GM23338 (cell line): Measurements from ENCODE around the gene SARNP. TPM values are rescaled to one million over a fixed set of nuclear protein-coding genes. Genes with fewer than 3 reads are reported as not detected.

Source experiments
- ATAC-seq: fragments of 200-7000 bp; cut with Tn5 transposase; 3 replicates; pipeline ENCODE4 v1.9.1; 2020
- DNase-seq: peaks from one replicate; pipeline ENCODE4 v3.0.0-alpha.2; 2015; ENCODE audit warnings: low spot score
- H2AFZ ChIP-seq: fragments of 200-600 bp; sonication (generic); 2 replicates; pipeline ENCODE4 v1.8.0; 2016; ENCODE audit warnings: antibody characterized with exemption, mild to moderate bottlenecking, moderate library complexity
- H3F3A ChIP-seq: fragments of 200-600 bp; sonication (generic); replicated peaks from 2 replicates; pipeline ENCODE4 v1.8.0; 2017; ENCODE audit warnings: antibody characterized with exemption, mixed run types, low read depth
- H3K27ac ChIP-seq: fragments of 200-600 bp; sonication (generic); 2 replicates; pipeline ENCODE4 v1.6.1; 2016; ENCODE audit warnings: low read depth
- H3K27me3 ChIP-seq: fragments of 200-600 bp; sonication (generic); 2 replicates; pipeline ENCODE4 v1.8.0; 2016; ENCODE audit warnings: mild to moderate bottlenecking, mixed run types, moderate library complexity; ENCODE audit not compliant: insufficient read depth
- H3K36me3 ChIP-seq: fragments of 200-600 bp; sonication (generic); 2 replicates; pipeline ENCODE4 v1.8.0; 2016; ENCODE audit warnings: mild to moderate bottlenecking; ENCODE audit not compliant: insufficient read depth
- H3K4me1 ChIP-seq: fragments of 200-600 bp; sonication (generic); 2 replicates; pipeline ENCODE4 v1.8.0; 2016; ENCODE audit warnings: mild to moderate bottlenecking, moderate library complexity; ENCODE audit not compliant: insufficient read depth
- H3K4me2 ChIP-seq: fragments of 200-600 bp; sonication (generic); 2 replicates; pipeline ENCODE4 v1.7.1; 2017; ENCODE audit warnings: mixed run types
- H3K4me3 ChIP-seq: fragments of 200-600 bp; sonication (generic); 2 replicates; pipeline ENCODE4 v1.6.1; 2016; ENCODE audit warnings: mixed run types
- H3K79me2 ChIP-seq: fragments of 200-600 bp; sonication (generic); replicated peaks from 2 replicates; pipeline ENCODE4 v1.8.0; 2017; ENCODE audit warnings: mild to moderate bottlenecking; ENCODE audit not compliant: insufficient read depth
- H3K9me2 ChIP-seq: fragments of 200-600 bp; sonication (generic); 2 replicates; pipeline ENCODE4 v1.8.0; 2017; ENCODE audit not compliant: insufficient read depth
- H4K20me1 ChIP-seq: fragments of 200-600 bp; sonication (generic); replicated peaks from 2 replicates; pipeline ENCODE4 v1.8.0; 2017; ENCODE audit warnings: mild to moderate bottlenecking; ENCODE audit not compliant: insufficient read depth
- H3K27ac Mint-ChIP-seq: 2 replicates; pipeline ENCODE4 v1.8.0; 2020; ENCODE audit warnings: inconsistent platforms, mild to moderate bottlenecking, moderate library complexity, mixed read lengths
- H3K27me3 Mint-ChIP-seq: 3 replicates; pipeline ENCODE4 v1.8.0; 2022; ENCODE audit warnings: low read depth, mild to moderate bottlenecking, moderate library complexity, mixed read lengths, inconsistent platforms; ENCODE audit not compliant: insufficient read depth, poor library complexity
- H3K36me3 Mint-ChIP-seq: 3 replicates; pipeline ENCODE4 v1.8.0; 2021; ENCODE audit warnings: low read depth, mild to moderate bottlenecking, inconsistent platforms, moderate library complexity, mixed read lengths
- H3K4me1 Mint-ChIP-seq: 3 replicates; pipeline ENCODE4 v1.8.0; 2020; ENCODE audit warnings: mild to moderate bottlenecking, inconsistent platforms, mixed read lengths
- H3K4me3 Mint-ChIP-seq: 3 replicates; pipeline ENCODE4 v1.8.0; 2021; ENCODE audit warnings: moderate library complexity, mild to moderate bottlenecking, inconsistent platforms, mixed read lengths
- H3K9me3 Mint-ChIP-seq: 3 replicates; pipeline ENCODE4 v1.8.0; 2020; ENCODE audit warnings: moderate library complexity, mild to moderate bottlenecking, inconsistent platforms, mixed read lengths
- CREB1 ChIP-seq: fragments of 250-450 bp; sonication (Bioruptor Pico); IDR thresholded peaks from 2 replicates; pipeline ENCODE4 v1.5.0; 2020; ENCODE audit warnings: low read depth, mild to moderate bottlenecking, moderate library complexity
- EZH2 ChIP-seq: fragments of 200-600 bp; sonication (generic); IDR thresholded peaks from one replicate; pipeline ENCODE4 v1.8.0; 2017; ENCODE audit warnings: antibody characterized with exemption, mild to moderate bottlenecking, low read depth; ENCODE audit not compliant: unreplicated experiment
- EZH2phosphoT487 ChIP-seq: fragments of 200-600 bp; sonication (generic); IDR thresholded peaks from one replicate; pipeline ENCODE4 v1.8.1; 2018; ENCODE audit warnings: antibody characterized with exemption; ENCODE audit not compliant: unreplicated experiment
- JUNB ChIP-seq: IDR thresholded peaks from one replicate; pipeline ENCODE4 v1.6.1; 2016; ENCODE audit warnings: antibody characterized with exemption; ENCODE audit not compliant: unreplicated experiment
- POLR2AphosphoS5 ChIP-seq: IDR thresholded peaks from 2 replicates; pipeline ENCODE4 v1.6.1; 2016; ENCODE audit warnings: antibody characterized with exemption, low read depth
- REST ChIP-seq: IDR thresholded peaks from one replicate; pipeline ENCODE4 v1.6.1; 2018; ENCODE audit warnings: antibody characterized with exemption; ENCODE audit not compliant: unreplicated experiment
- STAT1 ChIP-seq: IDR thresholded peaks from one replicate; pipeline ENCODE4 v1.6.1; 2016; ENCODE audit warnings: antibody characterized with exemption; ENCODE audit not compliant: unreplicated experiment
- ZNF462 ChIP-seq: fragments of 250-450 bp; sonication (Bioruptor Pico); IDR thresholded peaks from 2 replicates; pipeline ENCODE4 v1.5.0; 2020; ENCODE audit warnings: mild to moderate bottlenecking, moderate library complexity
- polyA plus RNA-seq: library from polyadenylated mRNA; unstranded; fragments of >200 nt; fragmentation: Nextera tagmentation; extraction: Ambion mirVana; gene quantifications from 2 replicates; pipeline ENCODE4 v1.2.1, GENCODE V29; 2016
- total RNA-seq: library from RNA; depleted of rRNA; stranded (reverse); fragments of >200 nt; shearing (Covaris generic); gene quantifications from 2 replicates; pipeline ENCODE4 v1.2.3, GENCODE V29; 2014
- TF ChIP-seq, protein P1 (sequence below), 2 experiments: fragments of 200-600 bp in 1 of 2; sonication (generic) in 1 of 2; conservative IDR thresholded peaks; 2 replicates each; pipeline versions ENCODE4 v1.5.1 to v1.6.1; 2016 to 2017; ENCODE audit warnings: antibody characterized with exemption in 2 of 2, low read depth in 2 of 2, mild to moderate bottlenecking in 2 of 2, moderate library complexity in 1 of 2

The SARNP gene
- total and polyA plus RNA-seq, 2 experiments from 2014 or later: 96.0 to 313 TPM

DNA sequence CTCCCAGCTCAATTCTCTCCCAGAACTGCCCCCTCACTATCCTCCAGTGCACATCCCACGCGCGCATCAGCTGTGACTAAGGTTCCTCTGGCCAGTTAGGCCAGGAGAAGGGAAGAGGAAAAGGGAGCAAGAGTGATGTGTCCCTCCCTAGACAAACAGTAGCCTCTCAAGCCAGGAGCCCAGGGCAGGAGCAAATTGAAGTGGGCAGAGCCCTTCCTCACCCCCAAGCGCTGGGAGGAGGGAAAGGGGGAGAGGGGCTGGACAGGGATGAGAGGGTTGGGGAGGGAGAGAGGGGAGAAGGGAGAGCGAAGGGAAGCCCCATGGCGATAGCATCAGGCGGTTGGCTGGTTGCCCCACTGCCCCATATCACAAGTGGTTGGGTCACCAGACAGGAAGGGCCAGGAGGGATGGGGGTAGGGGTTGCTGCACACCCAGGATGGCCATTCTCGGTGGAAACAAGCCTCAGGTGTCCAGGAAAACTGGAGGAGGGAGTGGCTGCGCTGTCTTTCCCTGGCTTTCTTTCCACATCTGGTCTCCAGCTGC lies 89.8 kb downstream of the SARNP start:
- Histone ChIP-seq H3K4me1 (peaks cover 28% of the 10 kb centered on the region), H3K27me3 (no peaks in the 10 kb centered on the region), H3K27ac (no peak overlapping the region), H2AFZ (no peak overlapping the region), H3K9me2 (no peaks in the 10 kb centered on the region), H3K79me2 (peaks cover 14% of the 10 kb centered on the region), H3K4me3 (peak overlapping the region; percentile 97), H3F3A (peaks cover 16% of the 10 kb centered on the region; the same call in 1 of the 2 replicates), H4K20me1 (0 out of 2 replicates have a peak, but pooled peaks cover 6% of the 10 kb centered on the region), H3K36me3 (peaks cover 8% of the 10 kb centered on the region; the same call in 1 of the 2 replicates), H3K4me2 (peak overlapping the region; percentile 98)
- DNase-seq: peak; percentile 30
- Mint-ChIP-seq H3K9me3 (no peaks in the 10 kb centered on the region), H3K4me1 (peaks cover 39% of the 10 kb centered on the region), H3K27ac (peak overlapping the region; percentile 71; the same call in 1 of the 2 replicates), H3K27me3 (peaks cover 14% of the 10 kb centered on the region), H3K36me3 (peaks cover 41% of the 10 kb centered on the region), H3K4me3 (peak overlapping the region; percentile 86)
- TF ChIP-seq STAT1 (no peak), ZNF462 (CRISPR knock-in tag) (no peak), REST (no peak), POLR2AphosphoS5 (no peak), CREB1 (no peak), EZH2 (no peak), JUNB (no peak), EZH2phosphoT487 (no peak)
- TF ChIP-seq, protein P1, sequence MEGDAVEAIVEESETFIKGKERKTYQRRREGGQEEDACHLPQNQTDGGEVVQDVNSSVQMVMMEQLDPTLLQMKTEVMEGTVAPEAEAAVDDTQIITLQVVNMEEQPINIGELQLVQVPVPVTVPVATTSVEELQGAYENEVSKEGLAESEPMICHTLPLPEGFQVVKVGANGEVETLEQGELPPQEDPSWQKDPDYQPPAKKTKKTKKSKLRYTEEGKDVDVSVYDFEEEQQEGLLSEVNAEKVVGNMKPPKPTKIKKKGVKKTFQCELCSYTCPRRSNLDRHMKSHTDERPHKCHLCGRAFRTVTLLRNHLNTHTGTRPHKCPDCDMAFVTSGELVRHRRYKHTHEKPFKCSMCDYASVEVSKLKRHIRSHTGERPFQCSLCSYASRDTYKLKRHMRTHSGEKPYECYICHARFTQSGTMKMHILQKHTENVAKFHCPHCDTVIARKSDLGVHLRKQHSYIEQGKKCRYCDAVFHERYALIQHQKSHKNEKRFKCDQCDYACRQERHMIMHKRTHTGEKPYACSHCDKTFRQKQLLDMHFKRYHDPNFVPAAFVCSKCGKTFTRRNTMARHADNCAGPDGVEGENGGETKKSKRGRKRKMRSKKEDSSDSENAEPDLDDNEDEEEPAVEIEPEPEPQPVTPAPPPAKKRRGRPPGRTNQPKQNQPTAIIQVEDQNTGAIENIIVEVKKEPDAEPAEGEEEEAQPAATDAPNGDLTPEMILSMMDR (conservative IDR thresholded peaks at IDR 0.05; ENCODE audit: low read depth in 2 of 2): no peak
- no peak; the same call in 2 of the 3 replicates for ATAC-seq
